Left lung (tissue), 10 donors: ENCODE results near the gene REEP6. TPM values are rescaled to one million over a fixed set of nuclear protein-coding genes. Genes with fewer than 3 reads are reported as not detected.

Source experiments
- ATAC-seq: fragments of 200-7000 bp; cut with Tn5 transposase; one replicate; pipeline ENCODE4 v1.9.1; 2020; ENCODE audit warnings: moderate library complexity
- DNase-seq, 4 donors: peaks; one replicate each; pipeline ENCODE4 v3.0.0-alpha.2; 2013 to 2020
- H3K27ac ChIP-seq, 2 donors: fragments of 200-600 bp; sonication (generic) in 1 of 2; one replicate each; pipeline versions ENCODE4 v1.5.0 to v1.8.0; 2020 to 2021
- H3K27me3 ChIP-seq, 2 donors: fragments of 200-600 bp; sonication (generic) in 1 of 2; one replicate each; pipeline versions ENCODE4 v1.5.0 to v1.8.0; 2020 to 2021
- H3K36me3 ChIP-seq, 2 donors: fragments of 200-600 bp; sonication (generic) in 1 of 2; one replicate each; pipeline versions ENCODE4 v1.5.0 to v1.8.0; 2020 to 2021
- H3K4me1 ChIP-seq, 2 donors: fragments of 200-600 bp; one replicate each; pipeline ENCODE4 v1.8.0; 2021
- H3K4me3 ChIP-seq, 2 donors: fragments of 200-600 bp; sonication (generic) in 1 of 2; one replicate each; pipeline versions ENCODE4 v1.5.0 to v1.8.0; 2020 to 2021; ENCODE audit warnings: mild to moderate bottlenecking in 1 of 2
- H3K9me3 ChIP-seq, 2 donors: fragments of 200-600 bp; sonication (generic) in 1 of 2; one replicate each; pipeline versions ENCODE4 v1.5.0 to v1.8.0; 2020 to 2021
- intact Hi-C, 2 donors: fragments of 100-400 bp; cut with DNase I; formaldehyde crosslinking; loops; one replicate each; pipeline versions ENCODE4 v1.11.2 to v1.14.2; 2022
- polyA plus RNA-seq, 6 donors: library from polyadenylated mRNA; unstranded; fragments of 120-200 nt; gene quantifications; one replicate each; pipeline ENCODE4 v1.2.1, GENCODE V29; 2013; ENCODE audit not compliant: insufficient read length in 6 of 6
- total RNA-seq, 2 donors: library from RNA; stranded (reverse); fragmentation: NEBNext Ultra II Directional; extraction: Animal tissue kit (Norgen Biotek cat#: 25700); gene quantifications; one replicate each; pipeline ENCODE4 v1.2.1, GENCODE V29; 2021
- TF ChIP-seq, protein P1 (sequence below), 2 donors: fragments of 200-600 bp; sonication (generic) in 1 of 2; IDR thresholded peaks; one replicate each; pipeline versions ENCODE4 v1.5.0 to v1.8.0; 2021; ENCODE audit warnings: antibody characterized with exemption in 2 of 2
- donor health status: DM: no; HTN: yes; CAD: no.
- donor health status: DM: no; HTN: no; CAD: no.

The REEP6 gene
- total and polyA plus RNA-seq, 8 donors: 1.6 to 5.9 (median 3.7) TPM

DNA sequence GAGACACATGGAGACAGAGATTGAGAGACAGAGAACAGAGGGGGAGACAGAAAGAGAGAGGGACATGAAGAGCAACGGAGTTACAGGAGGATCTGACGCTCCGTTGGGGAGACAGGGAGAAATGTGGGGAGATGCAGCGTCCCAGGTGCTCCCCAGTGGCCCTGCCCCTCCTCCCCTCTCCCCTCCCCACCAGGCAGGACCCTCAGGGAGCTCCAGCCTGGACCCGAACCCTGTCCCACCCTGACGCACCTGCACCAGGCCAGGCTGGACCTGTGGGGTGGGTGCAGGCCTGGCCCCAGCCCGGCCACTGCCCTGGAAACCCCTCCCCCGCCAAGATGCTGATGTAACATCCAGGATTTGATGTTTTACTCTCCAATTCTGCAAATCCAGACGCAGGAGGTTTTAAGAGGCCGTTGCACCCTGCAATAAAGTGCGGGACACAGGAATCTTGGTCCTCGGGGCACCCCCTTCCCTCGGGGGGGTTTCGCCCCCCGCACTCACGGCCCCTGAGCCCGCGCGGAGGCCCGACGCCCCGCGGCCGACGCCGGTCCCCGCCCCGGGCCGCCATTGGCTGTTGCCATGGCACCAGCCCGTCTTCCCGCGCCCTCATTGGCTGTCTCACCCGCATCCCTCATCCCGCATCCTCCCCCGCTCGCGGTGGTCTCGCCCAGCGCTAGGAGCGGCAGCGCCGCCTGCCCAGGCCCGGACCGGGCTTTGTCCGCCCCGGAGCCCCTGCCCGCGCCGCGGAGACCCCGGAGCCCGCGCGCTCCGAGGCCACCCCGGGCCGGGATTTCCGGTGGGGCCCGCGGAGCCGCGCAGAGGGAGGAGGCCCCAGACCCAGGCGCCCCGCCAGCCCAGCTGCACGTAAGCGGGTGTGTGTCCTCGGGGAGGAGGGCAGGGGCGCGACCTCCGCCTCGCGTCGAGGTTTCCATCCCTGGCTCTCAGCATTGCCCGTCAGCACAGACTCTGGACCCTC, 41.2 kb upstream of the REEP6 start, which contains the start of gene APC2:
APC2 (plus strand) TSS at position 655 of the 976 bp plus-strand sequence. CDS start 2,881 bp downstream, outside the sequence.
- DNase-seq (peak in 1 of 4 donors; percentile 67), ATAC-seq (no peak)
- Histone ChIP-seq H3K27ac (no peak within 1 kb of the TSS), H3K36me3 (no peaks in the 10 kb centered on the region), H3K27me3 (peaks cover 88 to 100% of the 10 kb centered on the region in 2 donors), H3K4me3 (no peak within 1 kb of the TSS), H3K9me3 (no peaks in the 10 kb centered on the region), H3K4me1 (peaks cover 7 to 28% of the 10 kb centered on the region in 2 donors)
- intact Hi-C loops: no loop called here
- TF ChIP-seq, protein P1, sequence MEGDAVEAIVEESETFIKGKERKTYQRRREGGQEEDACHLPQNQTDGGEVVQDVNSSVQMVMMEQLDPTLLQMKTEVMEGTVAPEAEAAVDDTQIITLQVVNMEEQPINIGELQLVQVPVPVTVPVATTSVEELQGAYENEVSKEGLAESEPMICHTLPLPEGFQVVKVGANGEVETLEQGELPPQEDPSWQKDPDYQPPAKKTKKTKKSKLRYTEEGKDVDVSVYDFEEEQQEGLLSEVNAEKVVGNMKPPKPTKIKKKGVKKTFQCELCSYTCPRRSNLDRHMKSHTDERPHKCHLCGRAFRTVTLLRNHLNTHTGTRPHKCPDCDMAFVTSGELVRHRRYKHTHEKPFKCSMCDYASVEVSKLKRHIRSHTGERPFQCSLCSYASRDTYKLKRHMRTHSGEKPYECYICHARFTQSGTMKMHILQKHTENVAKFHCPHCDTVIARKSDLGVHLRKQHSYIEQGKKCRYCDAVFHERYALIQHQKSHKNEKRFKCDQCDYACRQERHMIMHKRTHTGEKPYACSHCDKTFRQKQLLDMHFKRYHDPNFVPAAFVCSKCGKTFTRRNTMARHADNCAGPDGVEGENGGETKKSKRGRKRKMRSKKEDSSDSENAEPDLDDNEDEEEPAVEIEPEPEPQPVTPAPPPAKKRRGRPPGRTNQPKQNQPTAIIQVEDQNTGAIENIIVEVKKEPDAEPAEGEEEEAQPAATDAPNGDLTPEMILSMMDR (IDR thresholded peaks at IDR 0.05): no peak

DNA sequence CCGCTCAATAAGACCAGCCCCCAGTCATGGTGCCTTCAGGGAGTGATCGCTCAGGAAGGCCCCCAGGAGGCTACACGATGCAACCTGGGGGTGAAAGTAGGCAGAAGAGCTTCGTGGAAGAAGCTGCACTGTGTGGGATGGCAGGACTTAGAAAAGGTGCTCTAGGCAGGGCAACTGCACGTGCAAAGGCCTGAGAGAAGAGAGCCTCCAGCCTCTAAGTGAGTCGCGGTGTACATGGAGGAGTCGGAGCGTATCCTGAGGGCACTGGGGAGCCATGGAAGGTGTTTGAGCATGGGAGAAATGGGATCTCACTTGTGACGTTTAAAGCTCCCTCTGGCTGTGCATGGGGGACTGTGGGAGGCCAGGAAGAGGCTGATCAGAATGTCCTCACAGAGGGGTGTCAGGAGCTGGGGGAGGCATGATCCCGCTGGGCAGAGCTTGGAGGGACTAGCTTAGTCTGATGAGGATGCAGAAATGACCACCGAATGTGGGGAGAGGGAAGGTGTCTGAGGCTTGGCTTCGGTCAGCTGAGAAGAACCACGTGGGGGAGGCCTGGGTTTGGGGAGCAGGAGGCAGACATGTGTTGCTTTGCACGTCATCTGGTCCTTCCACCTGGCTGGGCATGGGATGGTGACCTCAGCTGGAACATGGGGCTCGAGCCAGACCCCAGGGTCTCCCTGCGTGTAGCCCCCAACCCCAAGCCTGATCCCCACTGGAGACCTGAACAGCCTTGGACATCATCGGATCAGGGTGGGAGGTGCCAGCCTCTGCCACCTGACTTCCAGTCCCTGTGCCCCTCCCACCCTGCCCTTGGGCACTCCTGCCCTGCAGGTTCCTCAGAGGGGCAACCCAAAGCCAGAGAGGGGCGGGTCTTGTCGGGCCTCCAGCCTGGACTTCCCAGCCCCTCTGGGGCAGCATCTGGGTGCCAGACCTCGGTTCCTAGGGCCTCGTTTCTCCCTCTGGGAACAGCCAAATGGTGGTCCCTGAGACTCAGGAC, 39.9 kb upstream of the REEP6 start:
- ATAC-seq: no peak
- intact Hi-C loops: no loop called here
- Histone ChIP-seq H3K4me3 (no peak overlapping the region), H3K36me3 (no peaks in the 10 kb centered on the region), H3K4me1 (peaks cover 7 to 25% of the 10 kb centered on the region in 2 donors), H3K9me3 (no peaks in the 10 kb centered on the region), H3K27ac (no peak overlapping the region), H3K27me3 (peaks cover 86 to 100% of the 10 kb centered on the region in 2 donors)
- DNase-seq: peak in 1 of 4 donors; percentile 44
- TF ChIP-seq, protein P1 (IDR thresholded peaks at IDR 0.05): no peak

DNA sequence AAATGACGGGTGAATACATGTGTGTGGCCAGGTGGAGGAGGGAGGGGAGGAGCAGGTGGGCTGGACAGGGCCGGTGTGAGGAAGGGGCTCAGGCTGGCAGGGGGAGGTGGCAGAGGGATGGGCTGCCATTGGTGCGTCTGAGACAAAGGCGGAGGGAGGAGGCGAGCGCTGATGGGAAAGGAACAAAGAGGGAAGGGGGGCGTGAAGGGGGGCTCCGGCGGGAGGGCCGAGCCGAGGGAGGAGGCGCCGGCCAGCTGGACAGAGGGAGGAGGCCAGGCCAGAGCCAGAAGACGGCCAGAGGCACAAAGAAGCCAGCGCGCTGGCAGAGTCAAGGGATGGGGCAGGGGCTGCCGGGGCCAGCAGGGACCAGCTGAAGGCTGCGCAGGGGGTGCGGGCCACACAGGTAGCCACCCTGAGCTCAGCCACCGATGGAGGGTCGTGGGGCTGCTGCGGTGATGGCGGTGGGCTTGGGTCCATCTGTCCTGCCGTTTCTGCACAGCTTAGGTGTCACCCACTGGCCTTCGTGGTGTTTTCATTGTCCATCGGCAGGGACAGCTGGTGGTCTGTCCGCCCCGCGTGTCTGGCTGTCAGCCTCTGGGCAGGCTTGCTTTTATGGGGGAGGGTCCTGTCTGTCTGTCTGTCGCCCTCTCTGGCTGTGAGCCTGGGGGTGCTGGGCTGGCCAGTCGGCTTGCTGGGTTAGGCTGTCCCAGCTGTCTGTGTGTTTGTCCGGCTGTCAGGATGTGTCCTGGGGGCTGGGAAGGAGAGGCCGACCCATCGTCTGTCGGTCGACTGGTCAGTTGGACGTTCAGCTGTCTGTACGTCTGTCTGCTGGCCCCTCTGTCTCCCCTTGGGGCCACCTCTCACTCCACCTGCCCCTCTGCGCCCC, 38.8 kb upstream of the REEP6 start:
- Histone ChIP-seq H3K4me1 (peaks cover 0 to 23% of the 10 kb centered on the region in 2 donors), H3K4me3 (no peak overlapping the region), H3K27ac (no peak overlapping the region), H3K27me3 (peaks cover 86 to 100% of the 10 kb centered on the region in 2 donors), H3K9me3 (no peaks in the 10 kb centered on the region), H3K36me3 (no peaks in the 10 kb centered on the region)
- TF ChIP-seq, protein P1 (IDR thresholded peaks at IDR 0.05): no peak
- peak in 1 of 4 donors; percentile 49 for DNase-seq
- intact Hi-C loops: no loop called here
- no peak for ATAC-seq

DNA sequence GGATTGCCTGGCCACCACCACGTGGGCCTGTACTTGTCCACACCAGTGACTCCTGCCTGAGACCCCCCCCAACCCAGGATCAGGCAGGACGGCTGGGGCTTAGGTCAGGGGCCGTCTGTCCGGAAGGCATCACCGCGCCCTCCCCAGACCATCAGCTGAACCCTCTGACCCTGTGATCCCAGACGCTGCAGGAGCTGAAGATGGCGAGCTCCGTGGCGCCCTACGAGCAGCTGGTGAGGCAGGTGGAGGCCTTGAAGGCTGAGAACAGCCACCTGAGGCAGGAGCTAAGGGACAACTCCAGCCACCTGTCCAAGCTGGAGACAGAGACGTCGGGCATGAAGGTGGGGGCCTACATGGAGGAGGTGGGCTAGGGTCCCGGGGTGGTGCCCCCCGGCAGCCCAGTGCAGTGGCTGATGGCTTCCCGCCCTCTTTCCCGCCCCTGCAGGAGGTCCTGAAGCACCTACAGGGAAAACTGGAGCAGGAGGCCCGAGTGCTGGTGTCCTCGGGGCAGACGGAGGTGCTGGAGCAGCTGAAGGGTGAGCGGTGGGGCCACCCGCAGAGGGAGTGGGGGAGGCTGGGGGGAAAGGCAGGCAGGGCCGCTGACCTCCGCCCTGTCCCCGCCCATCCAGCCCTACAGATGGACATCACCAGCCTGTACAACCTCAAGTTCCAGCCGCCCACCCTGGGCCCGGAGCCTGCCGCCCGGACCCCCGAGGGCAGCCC, 38.0 kb upstream of the REEP6 start:
- no peaks in the 10 kb centered on the region for H3K36me3 ChIP-seq
- TF ChIP-seq, protein P1 (IDR thresholded peaks at IDR 0.05): no peak
- ATAC-seq (no peak), DNase-seq (peak in 1 of 4 donors; percentile 64)
- peaks cover 88 to 100% of the 10 kb centered on the region in 2 donors for H3K27me3 ChIP-seq
- no peak overlapping the region for H3K27ac ChIP-seq
- no peak overlapping the region for H3K4me3 ChIP-seq
- H3K9me3 ChIP-seq: no peaks in the 10 kb centered on the region
- peaks cover 0 to 23% of the 10 kb centered on the region in 2 donors for H3K4me1 ChIP-seq
- intact Hi-C loops: no loop called here
